ENCODE results near the gene BUD31. TPM values are rescaled to one million over a fixed set of nuclear protein-coding genes. Genes with fewer than 3 reads are reported as not detected.

The BUD31 gene
- total RNA-seq, result 10 to 100 TPM; 55.5 to 89.0 (median 66.0) TPM

DNA sequence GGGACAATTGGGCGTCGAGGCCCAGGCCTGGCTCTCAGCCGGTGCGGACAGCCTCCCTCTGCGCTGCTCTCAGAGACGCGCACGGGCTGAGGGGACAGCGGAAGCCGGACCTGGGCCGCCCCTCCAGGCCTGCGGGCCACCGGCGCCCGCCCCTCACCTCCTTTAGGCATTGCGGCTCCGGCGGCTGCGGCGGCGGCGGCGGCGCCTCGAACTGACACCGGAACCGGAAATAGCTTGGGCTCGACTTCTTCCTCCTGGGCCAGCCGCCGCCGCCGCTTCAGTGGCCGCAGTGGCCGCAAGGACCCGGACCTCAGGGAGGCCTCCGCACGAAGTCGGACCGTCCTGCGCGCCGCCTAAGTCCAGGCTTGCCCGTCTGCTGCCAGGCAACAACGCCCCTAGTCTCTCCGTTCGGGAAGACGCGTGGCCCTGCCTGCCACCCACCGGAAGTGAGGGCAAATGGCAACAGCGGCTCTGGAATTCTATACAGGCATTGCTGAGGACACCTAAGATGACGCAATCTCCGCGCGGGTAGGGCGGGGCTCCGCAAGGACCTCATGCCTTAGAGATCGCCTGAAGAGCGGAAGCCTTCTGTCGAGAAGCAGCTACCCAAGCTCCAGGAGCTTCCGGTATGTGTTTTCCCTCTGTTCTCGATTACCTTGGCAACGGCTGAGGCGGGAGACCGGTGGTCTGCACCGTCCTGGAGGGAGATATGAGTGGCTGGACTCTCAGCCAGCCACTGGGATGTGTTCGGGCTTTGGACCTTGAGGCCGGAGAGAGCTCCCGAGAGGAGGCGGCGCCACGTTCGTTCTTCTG, at the start of gene BUD31, which contains the start of gene PDAP1:
Gene BUD31 (plus strand): TSS at position 591 of the 813 bp plus-strand sequence. CDS start 2,124 bp downstream, outside the sequence.
Gene PDAP1 (minus strand): TSS at position 219 of the 813 bp plus-strand sequence. CDS start 49 bp downstream, at position 170.
- TF ChIP-seq, protein P1, sequence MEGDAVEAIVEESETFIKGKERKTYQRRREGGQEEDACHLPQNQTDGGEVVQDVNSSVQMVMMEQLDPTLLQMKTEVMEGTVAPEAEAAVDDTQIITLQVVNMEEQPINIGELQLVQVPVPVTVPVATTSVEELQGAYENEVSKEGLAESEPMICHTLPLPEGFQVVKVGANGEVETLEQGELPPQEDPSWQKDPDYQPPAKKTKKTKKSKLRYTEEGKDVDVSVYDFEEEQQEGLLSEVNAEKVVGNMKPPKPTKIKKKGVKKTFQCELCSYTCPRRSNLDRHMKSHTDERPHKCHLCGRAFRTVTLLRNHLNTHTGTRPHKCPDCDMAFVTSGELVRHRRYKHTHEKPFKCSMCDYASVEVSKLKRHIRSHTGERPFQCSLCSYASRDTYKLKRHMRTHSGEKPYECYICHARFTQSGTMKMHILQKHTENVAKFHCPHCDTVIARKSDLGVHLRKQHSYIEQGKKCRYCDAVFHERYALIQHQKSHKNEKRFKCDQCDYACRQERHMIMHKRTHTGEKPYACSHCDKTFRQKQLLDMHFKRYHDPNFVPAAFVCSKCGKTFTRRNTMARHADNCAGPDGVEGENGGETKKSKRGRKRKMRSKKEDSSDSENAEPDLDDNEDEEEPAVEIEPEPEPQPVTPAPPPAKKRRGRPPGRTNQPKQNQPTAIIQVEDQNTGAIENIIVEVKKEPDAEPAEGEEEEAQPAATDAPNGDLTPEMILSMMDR (IDR thresholded peaks at IDR 0.05; ENCODE audit: low read depth), result no peak

DNA sequence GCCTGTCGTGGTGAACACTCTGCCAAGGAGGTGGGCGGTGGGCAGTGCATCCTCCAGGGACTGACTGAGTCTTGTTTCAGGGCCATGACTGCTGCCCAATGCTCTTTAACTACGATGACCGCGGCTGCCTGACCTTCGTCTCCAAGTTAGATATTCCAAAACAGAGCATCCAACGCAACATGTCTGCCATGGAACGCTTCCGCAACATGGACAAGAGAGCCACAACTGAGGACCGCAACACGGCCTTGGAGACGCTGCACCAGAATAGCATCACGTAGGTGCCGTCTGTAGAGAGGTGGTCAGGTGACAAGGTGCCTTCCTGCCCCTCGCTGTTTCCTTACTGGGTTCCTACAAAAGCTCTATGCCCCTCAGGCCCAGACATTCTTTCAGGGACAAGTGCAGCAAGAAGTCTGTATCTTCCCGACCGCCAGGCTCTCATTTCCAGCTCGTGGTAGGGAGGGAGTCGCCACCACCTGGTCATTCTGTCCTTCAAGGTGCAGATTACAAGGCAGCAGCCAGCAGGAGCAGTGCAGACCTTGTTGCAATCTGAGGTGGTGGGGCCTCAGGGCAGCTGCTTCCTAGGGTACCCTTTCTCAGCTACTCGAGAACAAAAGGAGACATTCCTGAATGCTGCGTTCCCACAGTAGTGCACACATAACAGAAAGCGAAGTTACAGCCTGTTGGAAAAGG, 49.2 kb upstream of the BUD31 start:
- TF ChIP-seq, protein P1 (IDR thresholded peaks at IDR 0.05; ENCODE audit: low read depth), result no peak

DNA sequence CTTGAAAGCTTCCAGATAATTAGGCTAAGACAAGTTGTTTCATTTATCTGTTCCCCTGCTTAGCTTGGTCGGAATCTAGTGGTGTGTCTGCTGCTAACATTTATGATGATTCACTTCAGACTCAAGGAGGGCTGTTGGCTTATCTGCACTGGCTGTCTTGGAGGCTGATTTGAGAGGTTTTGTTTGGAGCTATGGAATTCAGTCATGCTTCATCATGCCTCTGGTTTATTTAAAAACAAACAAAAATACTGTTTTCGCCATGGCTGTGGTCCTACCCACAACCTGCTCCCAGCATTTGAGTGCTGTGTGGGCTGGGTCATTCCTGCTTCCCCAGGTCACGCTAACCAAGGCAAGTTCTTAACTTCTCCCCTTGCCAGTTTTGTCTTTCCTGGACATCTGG, 46.0 kb upstream of the BUD31 start:
- TF ChIP-seq, protein P1 (IDR thresholded peaks at IDR 0.05; ENCODE audit: low read depth), result no peak

DNA sequence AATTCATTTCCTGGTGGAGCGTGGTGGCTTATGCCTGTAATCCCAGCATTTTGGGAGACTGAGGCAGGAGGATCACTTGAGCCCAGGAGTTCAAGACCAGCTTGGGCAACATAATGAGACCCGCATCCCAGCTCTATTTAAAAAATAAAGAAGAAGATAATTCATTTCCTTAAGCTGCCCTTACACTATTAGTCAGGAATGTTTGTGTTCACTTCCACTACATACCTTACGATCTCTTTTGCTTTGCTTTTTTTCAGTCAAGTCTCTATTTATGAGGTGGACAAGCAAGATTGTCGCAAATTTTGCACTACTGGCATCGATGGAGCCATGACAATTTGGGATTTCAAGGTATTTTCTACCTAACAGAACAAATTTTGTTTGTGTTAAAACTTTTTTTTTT, 45.5 kb upstream of the BUD31 start:
- TF ChIP-seq, protein P1 (IDR thresholded peaks at IDR 0.05; ENCODE audit: low read depth), result no peak

DNA sequence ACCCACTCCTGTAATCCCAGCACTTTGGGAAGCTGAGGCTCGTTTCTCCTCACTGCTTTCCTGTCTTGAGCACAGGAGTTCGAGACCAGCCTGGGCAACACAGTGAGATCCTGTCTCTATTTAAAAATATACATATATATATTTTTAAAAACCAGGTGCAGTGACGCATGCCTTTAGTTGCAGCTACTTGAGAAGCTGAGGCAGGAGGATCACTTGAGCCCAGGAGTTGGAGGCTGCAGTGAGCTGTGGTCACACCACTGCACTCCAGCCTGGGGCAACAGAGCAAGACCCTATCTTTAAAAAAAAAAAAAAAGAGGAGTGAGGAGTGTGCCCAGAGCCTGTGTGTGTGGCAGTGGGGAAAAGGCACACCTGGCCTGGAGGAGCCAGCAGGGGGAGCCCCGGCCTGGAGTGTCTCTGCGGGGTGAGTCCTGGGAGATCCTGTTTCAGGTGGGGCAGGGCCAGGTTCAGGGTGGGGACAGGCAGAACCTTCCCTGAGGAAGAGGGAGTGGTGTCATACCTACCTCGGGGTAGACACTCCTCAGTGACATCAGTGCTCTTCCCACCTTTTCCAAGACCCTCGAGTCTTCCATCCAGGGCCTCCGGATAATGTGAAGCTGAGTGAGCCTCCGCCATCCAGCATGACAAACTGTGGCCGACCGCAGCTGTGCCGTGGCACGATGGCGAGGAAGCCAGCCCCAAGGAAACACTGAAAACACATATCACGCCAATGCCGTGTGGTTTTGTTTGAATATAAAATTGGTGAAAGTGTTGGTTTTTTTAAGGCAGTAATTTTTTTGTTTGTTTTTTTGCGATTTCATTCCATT, 43.2 kb upstream of the BUD31 start:
- TF ChIP-seq, protein P1 (IDR thresholded peaks at IDR 0.05; ENCODE audit: low read depth), result no peak

DNA sequence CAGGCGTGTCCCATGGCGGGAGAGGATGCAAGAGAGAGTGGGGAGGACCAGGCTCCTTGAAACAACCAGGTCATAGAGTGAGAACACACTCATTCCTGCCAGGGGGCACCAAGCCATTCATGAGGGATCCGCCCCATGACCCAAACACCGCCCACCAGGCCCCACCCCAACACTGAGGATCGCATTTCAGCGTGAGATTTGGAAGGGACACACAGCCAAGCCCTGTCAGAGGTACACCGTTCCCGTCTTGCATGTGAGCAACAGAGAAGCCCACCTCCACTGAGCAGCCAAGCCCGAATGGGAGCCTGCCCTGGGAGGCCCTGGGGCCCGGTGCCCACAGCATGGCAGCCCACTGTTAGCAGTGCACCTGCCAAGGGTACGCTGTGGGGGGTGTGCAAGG, 42.1 kb upstream of the BUD31 start:
- TF ChIP-seq, protein P1 (IDR thresholded peaks at IDR 0.05; ENCODE audit: low read depth), result no peak
